ENCODE results near the gene TRPC4.

DNA sequence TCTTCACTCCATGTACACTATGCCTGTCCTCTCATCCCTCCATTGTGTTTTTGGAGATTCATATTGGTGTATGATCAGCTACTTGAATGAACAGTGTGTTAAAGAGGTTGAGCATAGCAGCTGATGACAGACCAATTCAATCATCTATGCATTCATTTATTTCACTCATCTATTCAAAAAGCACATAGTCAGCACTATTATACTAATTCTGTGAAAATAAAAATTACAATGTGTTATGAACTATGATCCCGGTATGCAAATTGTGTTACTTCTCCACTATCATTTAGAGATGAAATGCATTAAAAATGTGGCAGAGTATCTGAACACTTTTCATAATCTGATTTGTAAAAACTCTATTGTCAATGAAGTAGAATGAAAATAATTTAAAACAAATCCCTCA lies 5.9 kb downstream of the TRPC4 start:
- TF ChIP-seq, protein P1, sequence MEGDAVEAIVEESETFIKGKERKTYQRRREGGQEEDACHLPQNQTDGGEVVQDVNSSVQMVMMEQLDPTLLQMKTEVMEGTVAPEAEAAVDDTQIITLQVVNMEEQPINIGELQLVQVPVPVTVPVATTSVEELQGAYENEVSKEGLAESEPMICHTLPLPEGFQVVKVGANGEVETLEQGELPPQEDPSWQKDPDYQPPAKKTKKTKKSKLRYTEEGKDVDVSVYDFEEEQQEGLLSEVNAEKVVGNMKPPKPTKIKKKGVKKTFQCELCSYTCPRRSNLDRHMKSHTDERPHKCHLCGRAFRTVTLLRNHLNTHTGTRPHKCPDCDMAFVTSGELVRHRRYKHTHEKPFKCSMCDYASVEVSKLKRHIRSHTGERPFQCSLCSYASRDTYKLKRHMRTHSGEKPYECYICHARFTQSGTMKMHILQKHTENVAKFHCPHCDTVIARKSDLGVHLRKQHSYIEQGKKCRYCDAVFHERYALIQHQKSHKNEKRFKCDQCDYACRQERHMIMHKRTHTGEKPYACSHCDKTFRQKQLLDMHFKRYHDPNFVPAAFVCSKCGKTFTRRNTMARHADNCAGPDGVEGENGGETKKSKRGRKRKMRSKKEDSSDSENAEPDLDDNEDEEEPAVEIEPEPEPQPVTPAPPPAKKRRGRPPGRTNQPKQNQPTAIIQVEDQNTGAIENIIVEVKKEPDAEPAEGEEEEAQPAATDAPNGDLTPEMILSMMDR (conservative IDR thresholded peaks at IDR 0.05; ENCODE audit: low read length), result no peak
- no peak for TF ChIP-seq EZH2phosphoT487 (IDR thresholded peaks at IDR 0.05; ENCODE audit: borderline replicate concordance, low read depth, low read length)

Data from OCI-LY7 (cell line).